ENCODE data around the gene WWTR1.

WWTR1 gene

GRCh38 chr3:149621218-149622005, 36.4 kb downstream of the WWTR1 start:
- DNase-seq (ENCODE audit: low read depth) = peak; percentile 82

GRCh38 chr3:149620291-149621020, 37.4 kb downstream of the WWTR1 start:
- peak; percentile 67 for DNase-seq (ENCODE audit: low read depth)

GRCh38 chr3:149619136-149619535, 38.7 kb downstream of the WWTR1 start:
- no peak for DNase-seq (ENCODE audit: low read depth)

GRCh38 chr3:149618151-149619123, 39.4 kb downstream of the WWTR1 start:
- DNase-seq (ENCODE audit: low read depth) = no peak

GRCh38 chr3:149615731-149616221, 42.0 kb downstream of the WWTR1 start:
- no peak for DNase-seq (ENCODE audit: low read depth)

GRCh38 chr3:149613988-149614387, 43.8 kb downstream of the WWTR1 start:
- DNase-seq (ENCODE audit: low read depth) = no peak

- DNase-seq (ENCODE audit: low read depth) = no peak
These were observed 45.4 kb downstream of the WWTR1 start for GRCh38 chr3:149612456-149612855.

GRCh38 chr3:149611149-149611548, 46.7 kb downstream of the WWTR1 start:
- DNase-seq (ENCODE audit: low read depth) = no peak

GRCh38 chr3:149610351-149611105, 47.3 kb downstream of the WWTR1 start:
- DNase-seq (ENCODE audit: low read depth) = no peak

GRCh38 chr3:149609595-149609994, 48.2 kb downstream of the WWTR1 start:
- DNase-seq (ENCODE audit: low read depth) = no peak

- DNase-seq (ENCODE audit: low read depth) = no peak
These were observed 48.8 kb downstream of the WWTR1 start for GRCh38 chr3:149608987-149609386.

GRCh38 chr3:149605902-149606301, 51.9 kb downstream of the WWTR1 start:
- no peak for DNase-seq (ENCODE audit: low read depth)

- no peak for DNase-seq (ENCODE audit: low read depth)
These were observed 53.5 kb downstream of the WWTR1 start for GRCh38 chr3:149604125-149604875.

GRCh38 chr3:149603126-149604074, 54.4 kb downstream of the WWTR1 start:
- no peak for DNase-seq (ENCODE audit: low read depth)

- DNase-seq (ENCODE audit: low read depth) = no peak
These were observed 57.2 kb downstream of the WWTR1 start for GRCh38 chr3:149600634-149601033.

- DNase-seq (ENCODE audit: low read depth) = no peak
These were observed 58.6 kb downstream of the WWTR1 start for GRCh38 chr3:149599236-149599635.

- DNase-seq (ENCODE audit: low read depth) = no peak
These were observed 61.6 kb downstream of the WWTR1 start for GRCh38 chr3:149596134-149596770.

- DNase-seq (ENCODE audit: low read depth) = no peak
These were observed 64.2 kb downstream of the WWTR1 start for GRCh38 chr3:149593418-149594160.
